Measurements from ENCODE around the gene PFKP. TPM values are rescaled to one million over a fixed set of nuclear protein-coding genes. Genes with fewer than 3 reads are reported as not detected.

Gene PFKP
- total RNA-seq, 2 experiments from 2014 or later = 32.2 to 38.9 TPM

GRCh38 chr10:3119796-3120459 is 52.6 kb downstream of the PFKP start:
- no peaks in the 10 kb centered on the region for H3K4me1 Mint-ChIP-seq (ENCODE audit: low read depth)
- ChIA-PET CTCF (no interaction called here), POLR2A (no interaction called here)
- Histone ChIP-seq H3K27ac (ENCODE audit: low read depth in 1 of 2, low read length in 2 of 2) (no peak overlapping the region), H3K4me3 (ENCODE audit: low read length) (no peak overlapping the region), H3K9me3 (ENCODE audit: control insufficient read depth in 1 of 2, insufficient read depth in 1 of 2, low read length in 2 of 2) (peaks cover 0 to 9% of the 10 kb centered on the region in 2 experiments), H3K36me3 (ENCODE audit: insufficient read depth, low read length) (peaks cover 72% of the 10 kb centered on the region), H3K4me1 (ENCODE audit: insufficient read depth, low read length) (no peaks in the 10 kb centered on the region), H3K27me3 (ENCODE audit: control insufficient read depth in 1 of 2, insufficient read depth in 2 of 2, low read length in 2 of 2) (no peaks in the 10 kb centered on the region)
- H3K4me3 Mint-ChIP-seq = no peak overlapping the region
- DNase-seq (peak in 1 of 14 experiments; percentile 17), ATAC-seq (ENCODE audit: poor library complexity) (no peak)
- H3K27ac Mint-ChIP-seq = no peak overlapping the region
- H3K9me3 Mint-ChIP-seq = no peaks in the 10 kb centered on the region
- no peaks in the 10 kb centered on the region for H3K27me3 Mint-ChIP-seq
- TF ChIP-seq, protein P1, sequence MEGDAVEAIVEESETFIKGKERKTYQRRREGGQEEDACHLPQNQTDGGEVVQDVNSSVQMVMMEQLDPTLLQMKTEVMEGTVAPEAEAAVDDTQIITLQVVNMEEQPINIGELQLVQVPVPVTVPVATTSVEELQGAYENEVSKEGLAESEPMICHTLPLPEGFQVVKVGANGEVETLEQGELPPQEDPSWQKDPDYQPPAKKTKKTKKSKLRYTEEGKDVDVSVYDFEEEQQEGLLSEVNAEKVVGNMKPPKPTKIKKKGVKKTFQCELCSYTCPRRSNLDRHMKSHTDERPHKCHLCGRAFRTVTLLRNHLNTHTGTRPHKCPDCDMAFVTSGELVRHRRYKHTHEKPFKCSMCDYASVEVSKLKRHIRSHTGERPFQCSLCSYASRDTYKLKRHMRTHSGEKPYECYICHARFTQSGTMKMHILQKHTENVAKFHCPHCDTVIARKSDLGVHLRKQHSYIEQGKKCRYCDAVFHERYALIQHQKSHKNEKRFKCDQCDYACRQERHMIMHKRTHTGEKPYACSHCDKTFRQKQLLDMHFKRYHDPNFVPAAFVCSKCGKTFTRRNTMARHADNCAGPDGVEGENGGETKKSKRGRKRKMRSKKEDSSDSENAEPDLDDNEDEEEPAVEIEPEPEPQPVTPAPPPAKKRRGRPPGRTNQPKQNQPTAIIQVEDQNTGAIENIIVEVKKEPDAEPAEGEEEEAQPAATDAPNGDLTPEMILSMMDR (IDR thresholded peaks at IDR 0.05) = no peak
- peaks cover 81% of the 10 kb centered on the region for H3K36me3 Mint-ChIP-seq (ENCODE audit: low read depth)
- intact Hi-C loops (cut with DNase I, micrococcal nuclease) = no loop called here

DNA sequence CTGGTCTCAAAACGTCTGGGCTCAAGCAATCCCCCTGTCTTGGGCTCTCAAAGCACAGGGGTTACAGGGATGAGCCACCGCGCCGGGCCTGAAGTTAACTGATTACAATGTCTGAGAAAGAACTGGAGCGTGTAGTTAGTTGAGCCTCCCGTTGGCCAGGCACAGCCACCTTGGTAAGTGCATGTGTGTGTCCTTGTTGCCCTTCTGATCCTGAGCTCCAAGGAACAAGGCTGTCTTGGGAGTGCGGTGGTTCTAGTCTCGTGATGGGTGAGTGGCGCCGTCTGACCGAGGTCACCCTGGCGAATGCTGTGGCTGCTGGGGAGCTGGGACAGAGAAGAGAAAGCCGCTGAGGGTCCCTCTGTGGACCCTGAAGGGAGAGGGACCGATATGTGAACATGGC is 54.7 kb downstream of the PFKP start:
- H3K27me3 Mint-ChIP-seq = no peaks in the 10 kb centered on the region
- TF ChIP-seq, protein P1 (IDR thresholded peaks at IDR 0.05) = no peak
- no peaks in the 10 kb centered on the region for H3K4me1 ChIP-seq (ENCODE audit: insufficient read depth, low read length)
- H3K9me3 Mint-ChIP-seq = no peaks in the 10 kb centered on the region
- H3K36me3 ChIP-seq (ENCODE audit: insufficient read depth, low read length) = peaks cover 53% of the 10 kb centered on the region
- H3K9me3 ChIP-seq (ENCODE audit: control insufficient read depth in 1 of 2, insufficient read depth in 1 of 2, low read length in 2 of 2) = peaks cover 0 to 22% of the 10 kb centered on the region in 2 experiments
- peaks cover 78% of the 10 kb centered on the region for H3K36me3 Mint-ChIP-seq (ENCODE audit: low read depth)
- CTCF ChIA-PET = no interaction called here
- ATAC-seq (ENCODE audit: poor library complexity) (no peak), DNase-seq (no peak)
- H3K4me3 Mint-ChIP-seq = no peak overlapping the region
- H3K27ac ChIP-seq (ENCODE audit: low read depth in 1 of 2, low read length in 2 of 2) = no peak overlapping the region
- no peak overlapping the region for H3K4me3 ChIP-seq (ENCODE audit: low read length)
- no peaks in the 10 kb centered on the region for H3K27me3 ChIP-seq (ENCODE audit: control insufficient read depth in 1 of 2, insufficient read depth in 2 of 2, low read length in 2 of 2)
- POLR2A ChIA-PET = no interaction called here
- intact Hi-C loops (cut with DNase I, micrococcal nuclease) = no loop called here
- H3K4me1 Mint-ChIP-seq (ENCODE audit: low read depth) = no peaks in the 10 kb centered on the region
- no peak overlapping the region for H3K27ac Mint-ChIP-seq

- H3K36me3 ChIP-seq (ENCODE audit: insufficient read depth, low read length) = peaks cover 50% of the 10 kb centered on the region
- H3K27me3 Mint-ChIP-seq = no peaks in the 10 kb centered on the region
- peaks cover 0 to 26% of the 10 kb centered on the region in 2 experiments for H3K9me3 ChIP-seq (ENCODE audit: control insufficient read depth in 1 of 2, insufficient read depth in 1 of 2, low read length in 2 of 2)
- ChIA-PET POLR2A (no interaction called here), CTCF (no interaction called here)
- H3K9me3 Mint-ChIP-seq = no peaks in the 10 kb centered on the region
- H3K4me1 Mint-ChIP-seq (ENCODE audit: low read depth) = no peaks in the 10 kb centered on the region
- H3K27ac Mint-ChIP-seq = no peak overlapping the region
- TF ChIP-seq, protein P1 (IDR thresholded peaks at IDR 0.05) = no peak
- H3K27ac ChIP-seq (ENCODE audit: low read depth in 1 of 2, low read length in 2 of 2) = no peak overlapping the region
- H3K4me3 ChIP-seq (ENCODE audit: low read length) = no peak overlapping the region
- no peak for DNase-seq
- intact Hi-C loops (cut with DNase I, micrococcal nuclease) = no loop called here
- no peaks in the 10 kb centered on the region for H3K27me3 ChIP-seq (ENCODE audit: control insufficient read depth in 1 of 2, insufficient read depth in 2 of 2, low read length in 2 of 2)
- H3K36me3 Mint-ChIP-seq (ENCODE audit: low read depth) = peaks cover 78% of the 10 kb centered on the region
- no peaks in the 10 kb centered on the region for H3K4me1 ChIP-seq (ENCODE audit: insufficient read depth, low read length)
- no peak overlapping the region for H3K4me3 Mint-ChIP-seq
- ATAC-seq (ENCODE audit: poor library complexity) = no peak
Measured at GRCh38 chr10:3122486-3123205, 55.3 kb downstream of the PFKP start.

Data from CD4-positive, alpha-beta T cell (primary cell).